Liver (tissue), 9 donors: ENCODE measurements around the gene DEXI. TPM values are rescaled to one million over a fixed set of nuclear protein-coding genes. Genes with fewer than 3 reads are reported as not detected.
A peak's percentile ranks its signal among the peaks of the same experiment; 100 is the strongest.

ENCODE experiments used
- DNase-seq: peaks from one replicate; pipeline ENCODE4 v3.0.0-alpha.2; 2017; ENCODE audit warnings: low spot score
- H3K27ac ChIP-seq, 2 donors: one replicate each; pipeline ENCODE4 v1.7.0; 2013; ENCODE audit warnings: inconsistent platforms in 2 of 2, low read length in 2 of 2, control low read depth in 1 of 2, low read depth in 1 of 2, mild to moderate bottlenecking in 1 of 2
- H3K27me3 ChIP-seq, 4 donors: one replicate each; pipeline versions ENCODE4 v1.6.1 to v1.7.0; 2013; ENCODE audit warnings: low read length in 3 of 4, inconsistent platforms in 1 of 4, mild to moderate bottlenecking in 1 of 4, moderate library complexity in 1 of 4; ENCODE audit not compliant: control insufficient read depth in 4 of 4, insufficient read depth in 4 of 4
- H3K36me3 ChIP-seq, 4 donors: one replicate each; pipeline versions ENCODE4 v1.6.1 to v1.7.0; 2013; ENCODE audit warnings: low read length in 3 of 4, mild to moderate bottlenecking in 3 of 4, low read depth in 1 of 4, moderate library complexity in 1 of 4; ENCODE audit not compliant: control insufficient read depth in 4 of 4, insufficient read depth in 3 of 4
- H3K4me1 ChIP-seq, 4 donors: one replicate each; pipeline versions ENCODE4 v1.6.1 to v1.7.0; 2013; ENCODE audit warnings: low read length in 3 of 4, mild to moderate bottlenecking in 3 of 4, moderate library complexity in 1 of 4; ENCODE audit not compliant: control insufficient read depth in 4 of 4, insufficient read depth in 4 of 4
- H3K4me3 ChIP-seq, 3 donors: one replicate each; pipeline versions ENCODE4 v1.6.1 to v1.7.0; 2013; ENCODE audit warnings: low read length in 3 of 3, control low read depth in 1 of 3, low read depth in 1 of 3, mild to moderate bottlenecking in 1 of 3
- H3K9ac ChIP-seq, 2 donors: one replicate each; pipeline ENCODE4 v1.7.0; 2013; ENCODE audit warnings: low read length in 2 of 2, mild to moderate bottlenecking in 2 of 2, moderate library complexity in 2 of 2, control low read depth in 1 of 2, low read depth in 1 of 2
- H3K9me3 ChIP-seq, 4 donors: one replicate each; pipeline versions ENCODE4 v1.6.1 to v1.7.0; 2013; ENCODE audit warnings: low read length in 3 of 4; ENCODE audit not compliant: control insufficient read depth in 4 of 4
- EGR1 ChIP-seq, 2 donors: IDR thresholded peaks; 2 replicates each; pipeline ENCODE4 v1.6.1; 2016 to 2018; ENCODE audit warnings: antibody characterized with exemption in 2 of 2, low read depth in 2 of 2
- FOXA2 ChIP-seq: IDR thresholded peaks from 2 replicates; pipeline ENCODE4 v1.6.1; 2016; ENCODE audit warnings: antibody characterized with exemption
- GABPA ChIP-seq, 2 donors: IDR thresholded peaks in 1 of 2; conservative IDR thresholded peaks in 1 of 2; 2 replicates each; pipeline ENCODE4 v1.6.1; 2016; ENCODE audit warnings: antibody characterized with exemption in 2 of 2, mild to moderate bottlenecking in 1 of 2, moderate library complexity in 1 of 2
- HNF4A ChIP-seq, 2 donors: conservative IDR thresholded peaks; 2 replicates each; pipeline ENCODE4 v1.6.1; 2016; ENCODE audit warnings: antibody characterized with exemption in 2 of 2, mild to moderate bottlenecking in 2 of 2
- HNF4G ChIP-seq: IDR thresholded peaks from 2 replicates; pipeline ENCODE4 v1.6.1; 2016; ENCODE audit warnings: antibody characterized with exemption
- JUND ChIP-seq, 2 donors: IDR thresholded peaks; 2 replicates each; pipeline ENCODE4 v1.6.1; 2016; ENCODE audit warnings: antibody characterized with exemption in 2 of 2
- NR2F2 ChIP-seq: IDR thresholded peaks from 2 replicates; pipeline ENCODE4 v1.6.1; 2016; ENCODE audit warnings: antibody characterized with exemption
- RAD21 ChIP-seq, 2 donors: IDR thresholded peaks; 2 replicates each; pipeline ENCODE4 v1.6.1; 2016; ENCODE audit warnings: antibody characterized with exemption in 2 of 2, mild to moderate bottlenecking in 2 of 2
- SP1 ChIP-seq: IDR thresholded peaks from 2 replicates; pipeline ENCODE4 v1.6.1; 2018; ENCODE audit warnings: antibody characterized with exemption, mild to moderate bottlenecking
- TAF1 ChIP-seq: conservative IDR thresholded peaks from 2 replicates; pipeline ENCODE4 v1.6.1; 2016; ENCODE audit warnings: antibody characterized with exemption, mild to moderate bottlenecking
- YY1 ChIP-seq: IDR thresholded peaks from 2 replicates; pipeline ENCODE4 v1.6.1; 2016; ENCODE audit warnings: antibody characterized with exemption, mild to moderate bottlenecking
- WGBS: extraction: QIAGEN DNeasy Blood & Tissue Kit; methylation state at CpG from one replicate; pipeline ENCODE4 v1.1.7; 2013; 5-methylcytosine and 5-hydroxymethylcytosine counted together
- polyA plus RNA-seq, 2 donors: library from polyadenylated mRNA; stranded (reverse) in 1 of 2; unstranded in 1 of 2; fragments of 200-250 nt in 1 of 2; fragments of >200 nt in 1 of 2; fragmentation: Nextera tagmentation in 1 of 2; extraction: Ambion mirVana in 1 of 2; gene quantifications; one replicate each; pipeline versions ENCODE4 v1.2.1 to v1.2.3, GENCODE V29; 2013 to 2015
- total RNA-seq, 2 donors: library from RNA; depleted of rRNA; stranded (reverse); fragments of >200 nt; gene quantifications; one replicate each; pipeline ENCODE4 v1.2.3, GENCODE V29; 2014
- TF ChIP-seq, protein P1 (sequence below): fragments of 150-350 bp; IDR thresholded peaks from 2 replicates; pipeline ENCODE4 v1.5.1; 2017; ENCODE audit warnings: improper control_type of control experiment, low read depth, low read length; ENCODE audit not compliant: missing input control
- TF ChIP-seq, protein P2 (sequence below): IDR thresholded peaks from 2 replicates; pipeline ENCODE4 v1.6.1; 2016; ENCODE audit warnings: antibody characterized with exemption, mild to moderate bottlenecking
- TF ChIP-seq, protein P3 (sequence below): IDR thresholded peaks from 2 replicates; pipeline ENCODE4 v1.6.1; 2016; ENCODE audit warnings: antibody characterized with exemption
- TF ChIP-seq, protein P4 (sequence below): IDR thresholded peaks from 2 replicates; pipeline ENCODE4 v1.6.1; 2016; ENCODE audit warnings: antibody characterized with exemption
- TF ChIP-seq, protein P5 (sequence below): IDR thresholded peaks from 2 replicates; pipeline ENCODE4 v1.6.1; 2016; ENCODE audit warnings: antibody characterized with exemption
- donor health status: healthy.
- donor health status: healthy.
- donor health status: healthy.
- donor health status: healthy.
- donor health status: healthy.

The DEXI gene
- total and polyA plus RNA-seq, 4 donors = 13.6 to 69.9 (median 41.8) TPM

DNA sequence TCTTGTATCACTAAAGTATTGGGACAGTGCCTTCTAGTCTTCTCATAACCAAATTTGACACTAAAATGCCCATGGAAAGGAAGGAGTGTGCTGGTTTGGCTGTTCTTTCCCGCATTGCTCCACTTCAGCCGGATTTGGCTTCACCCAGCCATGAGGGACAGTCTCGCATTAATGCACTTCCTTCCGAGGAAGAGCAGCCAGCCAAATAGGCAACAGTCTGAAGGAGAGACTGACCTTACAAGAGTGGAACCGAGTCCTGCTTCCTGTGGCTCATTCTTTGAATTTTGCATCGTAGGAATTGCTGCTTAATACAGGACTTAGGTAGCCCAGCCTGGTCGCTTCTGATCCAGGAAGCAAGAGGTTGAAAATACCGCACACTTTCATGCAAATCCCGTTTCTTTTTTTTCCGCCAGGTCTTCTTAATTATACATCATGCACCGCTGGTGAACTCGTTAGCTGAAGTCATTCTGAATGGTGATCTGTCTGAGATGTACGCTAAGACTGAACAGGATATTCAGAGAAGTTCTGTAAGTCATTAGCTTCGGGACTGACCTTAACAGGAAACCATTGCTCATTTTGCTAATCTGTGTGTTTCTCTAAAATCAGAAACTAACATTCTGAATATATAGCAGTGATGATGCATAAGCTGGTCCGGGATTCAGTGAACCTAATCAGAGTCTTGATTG is 40.3 kb upstream of the DEXI start:
- H3K27me3 ChIP-seq = no peaks in the 10 kb centered on the region
- no peak for DNase-seq
- H3K4me3 ChIP-seq = no peak overlapping the region
- WGBS = 81% methylated on average over 15 of the region's 15 CpGs
- H3K9ac ChIP-seq = no peak overlapping the region
- no peaks in the 10 kb centered on the region for H3K9me3 ChIP-seq
- H3K36me3 ChIP-seq = peaks cover 3 to 7% (median 5%) of the 10 kb centered on the region in 4 donors
- H3K27ac ChIP-seq = peak overlapping the region in 1 of 2 donors; percentile 0
- peak in 1 of 2 donors; percentile 5 for TF ChIP-seq RAD21 (IDR thresholded peaks at IDR 0.05)
- no peak for TF ChIP-seq TAF1
- peaks cover 0 to 11% (median 4%) of the 10 kb centered on the region in 4 donors for H3K4me1 ChIP-seq

DNA sequence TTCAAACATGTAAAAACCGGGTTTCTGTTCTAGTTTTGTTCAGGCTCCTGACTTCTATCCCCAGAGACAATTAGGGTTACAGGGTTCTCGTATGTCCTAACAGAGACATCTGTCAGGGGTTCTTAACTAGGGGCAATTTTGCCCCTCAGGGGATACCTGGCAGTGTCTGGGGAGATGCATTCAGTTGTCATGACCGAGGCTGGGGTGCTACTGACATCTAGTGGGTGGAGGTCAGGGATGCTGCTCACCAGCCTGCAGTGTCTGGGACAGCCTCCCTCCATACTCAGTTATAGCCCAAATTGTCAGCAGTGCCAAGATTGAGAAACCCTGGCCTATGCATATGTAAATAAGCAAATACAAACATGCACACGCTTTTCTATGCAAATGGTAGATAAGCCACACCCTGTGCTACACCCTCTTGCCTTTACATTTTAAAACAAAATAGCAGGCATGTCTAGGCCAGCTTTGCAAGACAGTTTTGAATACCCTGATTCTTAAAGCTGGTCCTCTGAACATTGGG is 39.5 kb upstream of the DEXI start:
- H3K27me3 ChIP-seq = no peaks in the 10 kb centered on the region
- no peak overlapping the region for H3K4me3 ChIP-seq
- H3K27ac ChIP-seq = peak overlapping the region in 1 of 2 donors; percentile 0
- no peaks in the 10 kb centered on the region for H3K9me3 ChIP-seq
- 87% methylated on average over 4 of the region's 4 CpGs for WGBS
- peaks cover 0 to 11% (median 4%) of the 10 kb centered on the region in 4 donors for H3K4me1 ChIP-seq
- no peak overlapping the region for H3K9ac ChIP-seq
- H3K36me3 ChIP-seq = peaks cover 0 to 7% (median 4%) of the 10 kb centered on the region in 4 donors
- DNase-seq = peak; percentile 54
- TF ChIP-seq, protein P1, sequence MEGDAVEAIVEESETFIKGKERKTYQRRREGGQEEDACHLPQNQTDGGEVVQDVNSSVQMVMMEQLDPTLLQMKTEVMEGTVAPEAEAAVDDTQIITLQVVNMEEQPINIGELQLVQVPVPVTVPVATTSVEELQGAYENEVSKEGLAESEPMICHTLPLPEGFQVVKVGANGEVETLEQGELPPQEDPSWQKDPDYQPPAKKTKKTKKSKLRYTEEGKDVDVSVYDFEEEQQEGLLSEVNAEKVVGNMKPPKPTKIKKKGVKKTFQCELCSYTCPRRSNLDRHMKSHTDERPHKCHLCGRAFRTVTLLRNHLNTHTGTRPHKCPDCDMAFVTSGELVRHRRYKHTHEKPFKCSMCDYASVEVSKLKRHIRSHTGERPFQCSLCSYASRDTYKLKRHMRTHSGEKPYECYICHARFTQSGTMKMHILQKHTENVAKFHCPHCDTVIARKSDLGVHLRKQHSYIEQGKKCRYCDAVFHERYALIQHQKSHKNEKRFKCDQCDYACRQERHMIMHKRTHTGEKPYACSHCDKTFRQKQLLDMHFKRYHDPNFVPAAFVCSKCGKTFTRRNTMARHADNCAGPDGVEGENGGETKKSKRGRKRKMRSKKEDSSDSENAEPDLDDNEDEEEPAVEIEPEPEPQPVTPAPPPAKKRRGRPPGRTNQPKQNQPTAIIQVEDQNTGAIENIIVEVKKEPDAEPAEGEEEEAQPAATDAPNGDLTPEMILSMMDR = peak; percentile 14
- TF ChIP-seq SP1 (no peak), RAD21 (IDR thresholded peaks at IDR 0.05) (peak in 1 of 2 donors; percentile 56)

DNA sequence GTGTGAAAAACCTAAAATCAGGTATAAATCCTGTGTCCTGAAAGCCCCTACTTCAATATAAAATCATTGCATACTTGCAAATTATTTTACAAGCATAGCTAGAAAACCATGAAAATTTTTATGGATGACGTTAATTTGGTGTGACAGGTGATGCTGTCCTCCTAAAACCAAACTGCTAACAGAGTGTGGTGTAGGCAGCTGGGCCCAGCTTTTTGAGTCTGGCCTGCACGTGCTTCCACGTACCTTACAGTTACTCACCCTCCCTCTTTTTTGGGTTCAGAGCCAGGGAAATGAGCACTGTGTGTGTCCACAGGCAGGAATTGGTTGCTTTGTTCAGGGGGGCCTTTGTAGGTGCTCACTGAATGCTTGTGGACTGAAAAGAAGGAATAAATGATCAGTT is 38.5 kb upstream of the DEXI start:
- H3K27me3 ChIP-seq = no peaks in the 10 kb centered on the region
- peaks cover 0 to 7% (median 4%) of the 10 kb centered on the region in 4 donors for H3K36me3 ChIP-seq
- TF ChIP-seq HNF4A (conservative IDR thresholded peaks at IDR 0.05) = no peak
- TF ChIP-seq, protein P2, sequence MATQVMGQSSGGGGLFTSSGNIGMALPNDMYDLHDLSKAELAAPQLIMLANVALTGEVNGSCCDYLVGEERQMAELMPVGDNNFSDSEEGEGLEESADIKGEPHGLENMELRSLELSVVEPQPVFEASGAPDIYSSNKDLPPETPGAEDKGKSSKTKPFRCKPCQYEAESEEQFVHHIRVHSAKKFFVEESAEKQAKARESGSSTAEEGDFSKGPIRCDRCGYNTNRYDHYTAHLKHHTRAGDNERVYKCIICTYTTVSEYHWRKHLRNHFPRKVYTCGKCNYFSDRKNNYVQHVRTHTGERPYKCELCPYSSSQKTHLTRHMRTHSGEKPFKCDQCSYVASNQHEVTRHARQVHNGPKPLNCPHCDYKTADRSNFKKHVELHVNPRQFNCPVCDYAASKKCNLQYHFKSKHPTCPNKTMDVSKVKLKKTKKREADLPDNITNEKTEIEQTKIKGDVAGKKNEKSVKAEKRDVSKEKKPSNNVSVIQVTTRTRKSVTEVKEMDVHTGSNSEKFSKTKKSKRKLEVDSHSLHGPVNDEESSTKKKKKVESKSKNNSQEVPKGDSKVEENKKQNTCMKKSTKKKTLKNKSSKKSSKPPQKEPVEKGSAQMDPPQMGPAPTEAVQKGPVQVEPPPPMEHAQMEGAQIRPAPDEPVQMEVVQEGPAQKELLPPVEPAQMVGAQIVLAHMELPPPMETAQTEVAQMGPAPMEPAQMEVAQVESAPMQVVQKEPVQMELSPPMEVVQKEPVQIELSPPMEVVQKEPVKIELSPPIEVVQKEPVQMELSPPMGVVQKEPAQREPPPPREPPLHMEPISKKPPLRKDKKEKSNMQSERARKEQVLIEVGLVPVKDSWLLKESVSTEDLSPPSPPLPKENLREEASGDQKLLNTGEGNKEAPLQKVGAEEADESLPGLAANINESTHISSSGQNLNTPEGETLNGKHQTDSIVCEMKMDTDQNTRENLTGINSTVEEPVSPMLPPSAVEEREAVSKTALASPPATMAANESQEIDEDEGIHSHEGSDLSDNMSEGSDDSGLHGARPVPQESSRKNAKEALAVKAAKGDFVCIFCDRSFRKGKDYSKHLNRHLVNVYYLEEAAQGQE = no peak
- no peak for TF ChIP-seq YY1
- TF ChIP-seq TAF1 = no peak
- TF ChIP-seq NR2F2 = no peak
- TF ChIP-seq, protein P3, sequence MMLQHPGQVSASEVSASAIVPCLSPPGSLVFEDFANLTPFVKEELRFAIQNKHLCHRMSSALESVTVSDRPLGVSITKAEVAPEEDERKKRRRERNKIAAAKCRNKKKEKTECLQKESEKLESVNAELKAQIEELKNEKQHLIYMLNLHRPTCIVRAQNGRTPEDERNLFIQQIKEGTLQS = no peak
- no peak for TF ChIP-seq HNF4G
- TF ChIP-seq, protein P4, sequence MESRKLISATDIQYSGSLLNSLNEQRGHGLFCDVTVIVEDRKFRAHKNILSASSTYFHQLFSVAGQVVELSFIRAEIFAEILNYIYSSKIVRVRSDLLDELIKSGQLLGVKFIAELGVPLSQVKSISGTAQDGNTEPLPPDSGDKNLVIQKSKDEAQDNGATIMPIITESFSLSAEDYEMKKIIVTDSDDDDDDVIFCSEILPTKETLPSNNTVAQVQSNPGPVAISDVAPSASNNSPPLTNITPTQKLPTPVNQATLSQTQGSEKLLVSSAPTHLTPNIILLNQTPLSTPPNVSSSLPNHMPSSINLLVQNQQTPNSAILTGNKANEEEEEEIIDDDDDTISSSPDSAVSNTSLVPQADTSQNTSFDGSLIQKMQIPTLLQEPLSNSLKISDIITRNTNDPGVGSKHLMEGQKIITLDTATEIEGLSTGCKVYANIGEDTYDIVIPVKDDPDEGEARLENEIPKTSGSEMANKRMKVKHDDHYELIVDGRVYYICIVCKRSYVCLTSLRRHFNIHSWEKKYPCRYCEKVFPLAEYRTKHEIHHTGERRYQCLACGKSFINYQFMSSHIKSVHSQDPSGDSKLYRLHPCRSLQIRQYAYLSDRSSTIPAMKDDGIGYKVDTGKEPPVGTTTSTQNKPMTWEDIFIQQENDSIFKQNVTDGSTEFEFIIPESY = no peak
- no peak for TF ChIP-seq FOXA2
- TF ChIP-seq, protein P1 = no peak
- no peak for TF ChIP-seq JUND (IDR thresholded peaks at IDR 0.05)
- TF ChIP-seq EGR1 (IDR thresholded peaks at IDR 0.05; ENCODE audit: low read depth in 2 of 2) = no peak
- TF ChIP-seq, protein P5, sequence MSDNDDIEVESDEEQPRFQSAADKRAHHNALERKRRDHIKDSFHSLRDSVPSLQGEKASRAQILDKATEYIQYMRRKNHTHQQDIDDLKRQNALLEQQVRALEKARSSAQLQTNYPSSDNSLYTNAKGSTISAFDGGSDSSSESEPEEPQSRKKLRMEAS = no peak
- no peak for TF ChIP-seq GABPA (IDR thresholded peaks at IDR 0.05 in 1 of 2, conservative IDR thresholded peaks at IDR 0.05 in 1 of 2)
- 97% methylated on average over 3 of the region's 3 CpGs for WGBS
- peaks cover 0 to 11% (median 4%) of the 10 kb centered on the region in 4 donors for H3K4me1 ChIP-seq
- no peak for DNase-seq
- no peak overlapping the region for H3K27ac ChIP-seq
- H3K9ac ChIP-seq = no peak overlapping the region
- H3K9me3 ChIP-seq = no peaks in the 10 kb centered on the region
- no peak overlapping the region for H3K4me3 ChIP-seq
